IMR-90 (cell line): ENCODE data around the gene ZNF469. TPM values are rescaled to one million over a fixed set of nuclear protein-coding genes. Genes with fewer than 3 reads are reported as not detected.
A peak's percentile ranks its signal among the peaks of the same experiment; 100 is the strongest.

ENCODE experiments used
- ATAC-seq: fragments of 200-7000 bp; cut with Tn5 transposase; 2 replicates; pipeline ENCODE4 v1.9.1; 2020; ENCODE audit warnings: low read depth, mild to moderate bottlenecking, moderate library complexity
- BruUV-seq: library from RNA; stranded (reverse); fragments of 400-500 nt; replicated peaks from 2 replicates; lab custom pipeline; 2021; lab: Mats Ljungman, UMichigan
- CTCF ChIA-PET: fragments of 300-600 bp; formaldehyde crosslinking; extraction: SDS; loops from one replicate; lab custom pipeline; 2021; ENCODE audit warnings: antibody characterized with exemption; lab: Yijun Ruan, JAX
- POLR2A ChIA-PET: fragments of 300-600 bp; sonication (Branson Sonifier 250); formaldehyde crosslinking; loops from one replicate; lab custom pipeline; 2022; ENCODE audit warnings: antibody characterized with exemption; ENCODE audit not compliant: unreplicated experiment; lab: Charles Lee
- DNase-seq: peaks from one replicate; pipeline ENCODE4 v3.0.0; 2013
- H2AFZ ChIP-seq: replicated peaks from 2 replicates; pipeline ENCODE3; 2013; ENCODE audit warnings: low read length, mild to moderate bottlenecking; ENCODE audit not compliant: poor library complexity
- H2AK5ac ChIP-seq: 2 replicates; pipeline ENCODE4 v1.6.1; 2013; ENCODE audit warnings: low read depth, low read length, inconsistent platforms
- H2AK9ac ChIP-seq: replicated peaks from 2 replicates; pipeline ENCODE3; 2013; ENCODE audit warnings: mild to moderate bottlenecking, low read depth, low read length, moderate library complexity; ENCODE audit not compliant: poor library complexity
- H2BK120ac ChIP-seq: 2 replicates; pipeline ENCODE4 v1.6.1; 2013; ENCODE audit warnings: low read depth, low read length, inconsistent platforms
- H2BK15ac ChIP-seq: 3 replicates; pipeline ENCODE4 v1.6.1; 2013; ENCODE audit warnings: low read depth, low read length, inconsistent platforms
- H2BK20ac ChIP-seq: 2 replicates; pipeline ENCODE4 v1.6.1; 2013; ENCODE audit warnings: low read depth, mild to moderate bottlenecking, inconsistent platforms, low read length, moderate library complexity
- H2BK5ac ChIP-seq: 2 replicates; pipeline ENCODE4 v1.6.1; 2013; ENCODE audit warnings: mild to moderate bottlenecking, low read depth, low read length, inconsistent platforms; ENCODE audit not compliant: poor library complexity, severe bottlenecking
- H3K14ac ChIP-seq: replicated peaks from 2 replicates; pipeline ENCODE4 v1.6.1; 2013; ENCODE audit warnings: low read depth, low read length, inconsistent platforms
- H3K18ac ChIP-seq: 2 replicates; pipeline ENCODE4 v1.6.1; 2013; ENCODE audit warnings: low read depth, low read length, control low read depth
- H3K23ac ChIP-seq: 2 replicates; pipeline ENCODE4 v1.6.1; 2013; ENCODE audit warnings: low read depth, low read length, inconsistent platforms
- H3K27ac ChIP-seq: 2 replicates; pipeline ENCODE4 v1.5.1; 2013; ENCODE audit warnings: mild to moderate bottlenecking, control low read depth, low read length; ENCODE audit not compliant: insufficient read depth
- H3K27me3 ChIP-seq: 2 replicates; pipeline ENCODE4 v1.6.1; 2013; ENCODE audit warnings: low read length; ENCODE audit not compliant: control insufficient read depth, insufficient read depth
- H3K36me3 ChIP-seq: 2 replicates; pipeline ENCODE4 v1.6.1; 2013; ENCODE audit warnings: low read length, mixed read lengths; ENCODE audit not compliant: control insufficient read depth, insufficient read depth
- H3K4ac ChIP-seq: 2 replicates; pipeline ENCODE4 v1.6.1; 2013; ENCODE audit warnings: low read depth, low read length, inconsistent platforms
- H3K4me1 ChIP-seq: 2 replicates; pipeline ENCODE4 v1.6.1; 2013; ENCODE audit warnings: low read length, mixed read lengths; ENCODE audit not compliant: control insufficient read depth, insufficient read depth
- H3K4me2 ChIP-seq: 2 replicates; pipeline ENCODE4 v1.6.1; 2013; ENCODE audit warnings: low read depth, mild to moderate bottlenecking, control low read depth, low read length, moderate library complexity
- H3K4me3 ChIP-seq: 2 replicates; pipeline ENCODE4 v1.5.1; 2013; ENCODE audit warnings: low read depth, mild to moderate bottlenecking, control low read depth, low read length, moderate library complexity; ENCODE audit not compliant: insufficient read depth
- H3K56ac ChIP-seq: 2 replicates; pipeline ENCODE4 v1.6.1; 2013; ENCODE audit warnings: low read length, inconsistent platforms; ENCODE audit not compliant: insufficient read depth; ENCODE audit errors: extremely low read depth
- H3K79me1 ChIP-seq, 2 experiments: 2 replicates each; pipeline ENCODE4 v1.6.1; 2013; ENCODE audit warnings: low read length in 2 of 2, inconsistent platforms in 1 of 2, low read depth in 1 of 2
- H3K9ac ChIP-seq: 2 replicates; pipeline ENCODE4 v1.6.1; 2013; ENCODE audit warnings: low read depth, low read length, control low read depth
- H3K9me1 ChIP-seq: 2 replicates; pipeline ENCODE4 v1.6.1; 2013; ENCODE audit warnings: low read length, inconsistent platforms; ENCODE audit not compliant: insufficient read depth
- H3K9me3 ChIP-seq: 2 replicates; pipeline ENCODE4 v1.6.1; 2013; ENCODE audit warnings: low read length; ENCODE audit not compliant: control insufficient read depth, insufficient read depth
- H4K20me1 ChIP-seq: 2 replicates; pipeline ENCODE4 v1.6.1; 2013; ENCODE audit warnings: low read length, inconsistent platforms; ENCODE audit not compliant: insufficient read depth
- H4K5ac ChIP-seq: 2 replicates; pipeline ENCODE4 v1.6.1; 2013; ENCODE audit warnings: mild to moderate bottlenecking, low read depth, low read length, control low read depth
- H4K8ac ChIP-seq, 2 experiments: 2 replicates each; pipeline ENCODE4 v1.6.1; 2013; ENCODE audit warnings: low read depth in 2 of 2, low read length in 2 of 2, control low read depth in 1 of 2, inconsistent platforms in 1 of 2
- H4K91ac ChIP-seq: 2 replicates; pipeline ENCODE4 v1.6.1; 2013; ENCODE audit warnings: low read depth, low read length, inconsistent platforms; ENCODE audit not compliant: insufficient read depth
- BHLHE40 ChIP-seq: fragments of 150-350 bp; IDR thresholded peaks from 2 replicates; pipeline ENCODE4 v1.6.1; 2016; ENCODE audit warnings: mild to moderate bottlenecking, low read depth, low read length
- CEBPB ChIP-seq: IDR thresholded peaks from 2 replicates; pipeline ENCODE4 v1.6.1; 2012; ENCODE audit warnings: low read depth, low read length, improper control_type of control experiment
- CHD1 ChIP-seq: IDR thresholded peaks from 2 replicates; pipeline ENCODE4 v1.6.1; 2012; ENCODE audit warnings: low read depth, low read length, improper control_type of control experiment
- FOS ChIP-seq: fragments of 150-350 bp; IDR thresholded peaks from 2 replicates; pipeline ENCODE4 v1.6.1; 2016; ENCODE audit warnings: low read depth, low read length
- MAZ ChIP-seq: IDR thresholded peaks from 2 replicates; pipeline ENCODE4 v1.6.1; 2012; ENCODE audit warnings: low read depth, mild to moderate bottlenecking, low read length, improper control_type of control experiment, moderate library complexity, borderline replicate concordance
- MXI1 ChIP-seq: IDR thresholded peaks from 2 replicates; pipeline ENCODE4 v1.6.1; 2012; ENCODE audit warnings: low read depth, mild to moderate bottlenecking, low read length, moderate library complexity, borderline replicate concordance
- NFE2L2 ChIP-seq: fragments of 150-350 bp; IDR thresholded peaks from 2 replicates; pipeline ENCODE4 v1.6.1; 2016; ENCODE audit warnings: low read depth, mild to moderate bottlenecking, low read length
- POLR2A ChIP-seq: IDR thresholded peaks from 2 replicates; pipeline ENCODE4 v1.6.1; 2012; ENCODE audit warnings: mild to moderate bottlenecking, low read depth, low read length
- RCOR1 ChIP-seq: IDR thresholded peaks from 2 replicates; pipeline ENCODE4 v1.6.1; 2012; ENCODE audit warnings: mild to moderate bottlenecking, low read length, improper control_type of control experiment; ENCODE audit not compliant: insufficient replicate concordance
- SMC3 ChIP-seq: fragments of 150-350 bp; IDR thresholded peaks from 2 replicates; pipeline ENCODE4 v1.6.1; 2016; ENCODE audit warnings: low read depth, mild to moderate bottlenecking, antibody characterized with exemption, low read length, moderate library complexity
- USF2 ChIP-seq: fragments of 150-350 bp; IDR thresholded peaks from 2 replicates; pipeline ENCODE4 v1.6.1; 2017; ENCODE audit warnings: mild to moderate bottlenecking, antibody characterized with exemption, low read length, low read depth
- WGBS, 2 experiments: methylation state at CpG; one replicate each; pipeline versions ENCODE4 v1.1.5 to v1.1.7; 2013; ENCODE audit warnings: missing lambda C conversion rate in 2 of 2; ENCODE audit not compliant: insufficient read length in 1 of 2; ENCODE audit errors: extremely low coverage in 2 of 2; 5-methylcytosine and 5-hydroxymethylcytosine counted together
- dilution Hi-C: fragments of 300-500 bp; cut with HindIII; formaldehyde crosslinking; loops from one replicate; pipeline ENCODE4 v1.14.3; 2018; ENCODE audit warnings: low sequenced_read_pairs; ENCODE audit not compliant: unreplicated experiment
- in situ Hi-C: fragments of 300-500 bp; cut with MboI; formaldehyde crosslinking; loops from 3 replicates; pipeline ENCODE4 v1.14.3; 2019; ENCODE audit warnings: low sequenced_read_pairs, inconsistent platforms, mixed read lengths
- intact Hi-C: fragments of 100-400 bp; cut with micrococcal nuclease; formaldehyde crosslinking; loops from 2 replicates; pipeline ENCODE4 v1.10.0; 2022
- polyA plus RNA-seq, 3 experiments: library from polyadenylated mRNA; depleted of rRNA; stranded (reverse); fragments of >200 nt; gene quantifications; 2 replicates each; pipeline ENCODE4 v1.2.3, GENCODE V29; 2012; ENCODE audit warnings: low replicate concordance in 1 of 3
- total RNA-seq: library from RNA; depleted of rRNA; stranded (reverse); fragments of >200 nt; gene quantifications from 2 replicates; pipeline ENCODE4 v1.2.3, GENCODE V29; 2012

Gene ZNF469
- total and polyA plus RNA-seq, 2 of the 4 experiments (the other 2 are of a cell fraction): 1.1 to 13.3 TPM

- H2BK5ac ChIP-seq: no peak overlapping the region
- POLR2A ChIA-PET: no interaction called here
- no peak overlapping the region for H3K27ac ChIP-seq
- H3K18ac ChIP-seq: no peak overlapping the region
- peaks cover 15% of the 10 kb centered on the region for H3K4me1 ChIP-seq
- no TSS peak for BruUV-seq
- peak overlapping the region; percentile 68 for H2AK5ac ChIP-seq
- no peak overlapping the region for H3K56ac ChIP-seq
- dilution Hi-C loops: no loop called here
- H3K23ac ChIP-seq: no peak overlapping the region
- no peak overlapping the region for H3K9ac ChIP-seq
- no peaks in the 10 kb centered on the region for H3K36me3 ChIP-seq
- H2BK20ac ChIP-seq: peak overlapping the region; percentile 49
- no peak overlapping the region for H4K5ac ChIP-seq
- H2AFZ ChIP-seq: no peak overlapping the region
- 81% methylated on average over 5 of the region's 13 CpGs; no CpG with 5 or more reads in 1 of the 2 experiments for WGBS, 2 experiments
- no peak overlapping the region for H2BK15ac ChIP-seq
- peak overlapping the region; percentile 35; the same call in 1 of the 2 replicates for H3K4ac ChIP-seq
- no peaks in the 10 kb centered on the region for H3K9me3 ChIP-seq
- no peak overlapping the region for H4K91ac ChIP-seq
- TF ChIP-seq CEBPB (no peak), NFE2L2 (no peak), BHLHE40 (no peak), SMC3 (no peak), FOS (no peak), POLR2A (no peak), MXI1 (no peak), RCOR1 (no peak), USF2 (no peak), CHD1 (no peak), MAZ (no peak)
- no peaks in the 10 kb centered on the region; the same call in 1 of the 2 replicates for H4K20me1 ChIP-seq
- CTCF ChIA-PET: no interaction called here
- no peaks in the 10 kb centered on the region for H3K27me3 ChIP-seq
- H3K4me3 ChIP-seq: no peak overlapping the region
- no peak for DNase-seq
- no peak overlapping the region for H3K4me2 ChIP-seq
- peaks cover 34% of the 10 kb centered on the region for H3K9me1 ChIP-seq
- H4K8ac ChIP-seq: no peak overlapping the region
- H2AK9ac ChIP-seq: no peak overlapping the region
- in situ Hi-C loops: no loop called here
- ATAC-seq: no peak
- intact Hi-C loops: no loop called here
- no peak overlapping the region for H3K14ac ChIP-seq
- peaks cover 4 to 21% of the 10 kb centered on the region in 2 experiments; a peak in 3 of 4 replicates for H3K79me1 ChIP-seq
- 0 out of 2 replicates have a peak overlapping the region, but pooled peaks have one; percentile 3 for H2BK120ac ChIP-seq
Measured at GRCh38 chr16:88337538-88337937, 45.2 kb upstream of the ZNF469 start.
